Tibial nerve (tissue), 4 donors: ENCODE data around the gene ZMYM4. TPM values are rescaled to one million over a fixed set of nuclear protein-coding genes. Genes with fewer than 3 reads are reported as not detected.
A peak's percentile ranks its signal among the peaks of the same experiment; 100 is the strongest.

Experiments
- DNase-seq, 2 donors: peaks; one replicate each; pipeline ENCODE4 v3.0.0-alpha.2; 2019; ENCODE audit warnings: low spot score in 2 of 2
- H3K27ac ChIP-seq, 4 donors: fragments of 200-600 bp; sonication (generic) in 3 of 4; one replicate each; pipeline ENCODE4 v1.5.1; 2017 to 2019; ENCODE audit warnings: mild to moderate bottlenecking in 1 of 4
- H3K27me3 ChIP-seq, 2 donors: fragments of 200-600 bp; sonication (generic) in 1 of 2; one replicate each; pipeline versions ENCODE4 v1.5.1 to v1.6.0; 2017 to 2019
- H3K36me3 ChIP-seq, 3 donors: fragments of 200-600 bp; sonication (generic); one replicate each; pipeline ENCODE4 v1.5.1; 2018 to 2019
- H3K4me1 ChIP-seq, 4 donors: fragments of 200-600 bp; sonication (generic) in 3 of 4; one replicate each; pipeline ENCODE4 v1.5.1; 2017 to 2019
- H3K4me3 ChIP-seq, 4 donors: fragments of 200-600 bp; sonication (generic) in 3 of 4; one replicate each; pipeline ENCODE4 v1.5.1; 2017 to 2019; ENCODE audit warnings: mild to moderate bottlenecking in 1 of 4, moderate library complexity in 1 of 4
- H3K9me3 ChIP-seq, 4 donors: fragments of 200-600 bp; sonication (generic) in 3 of 4; one replicate each; pipeline ENCODE4 v1.5.1; 2017 to 2019
- EP300 ChIP-seq, 2 donors: sonication (generic); formaldehyde crosslinking; IDR thresholded peaks; one replicate each; pipeline ENCODE4 v1.6.1; 2017; ENCODE audit warnings: antibody characterized with exemption in 2 of 2, mild to moderate bottlenecking in 1 of 2
- POLR2A ChIP-seq, 2 donors: fragments of 450-650 bp; IDR thresholded peaks; one replicate each; pipeline ENCODE4 v1.6.1; 2017; ENCODE audit warnings: antibody characterized with exemption in 2 of 2, mild to moderate bottlenecking in 2 of 2, moderate library complexity in 2 of 2
- WGBS, 2 donors: methylation state at CpG; one replicate each; pipeline ENCODE4 v1.1.5; 2018; 5-methylcytosine and 5-hydroxymethylcytosine counted together
- total RNA-seq, 4 donors: library from RNA; depleted of rRNA; stranded (reverse); fragments of >200 nt; gene quantifications; one replicate each; pipeline ENCODE4 v1.1.0, GENCODE V29; 2016
- TF ChIP-seq, protein P1 (sequence below), 5 experiments: fragments of 200-600 bp in 3 of 5; fragments of 450-650 bp in 2 of 5; sonication (generic) in 3 of 5; IDR thresholded peaks; one replicate each; pipeline ENCODE4 v1.5.1; 2016 to 2019; ENCODE audit warnings: antibody characterized with exemption in 5 of 5, mild to moderate bottlenecking in 3 of 5, moderate library complexity in 2 of 5

ZMYM4 gene
- total RNA-seq, 4 donors from 2014 or later: 22.2 to 38.7 (median 26.5) TPM

DNA sequence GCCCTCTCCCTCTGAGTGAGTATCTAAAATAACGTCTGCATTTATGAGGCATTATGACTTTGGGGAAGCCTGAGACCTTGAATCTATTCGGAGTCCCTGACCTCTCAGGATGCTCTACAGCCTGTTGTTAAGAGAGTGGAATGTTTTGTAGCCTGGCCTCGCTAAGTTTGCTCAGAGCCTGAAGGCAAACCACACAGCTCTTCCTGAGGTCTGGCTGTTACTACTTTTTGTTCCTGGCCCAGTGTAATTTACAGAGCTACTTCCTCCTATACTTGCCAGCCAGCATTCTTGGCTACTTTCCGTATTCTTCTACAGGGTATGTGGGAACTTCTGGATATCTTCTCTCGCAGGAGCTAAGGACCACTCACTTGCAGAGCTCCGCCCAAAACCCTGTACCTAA, 3.6 kb upstream of the ZMYM4 start:
- no peak for DNase-seq
- Histone ChIP-seq H3K27ac (peak overlapping the region in 2 of 4 donors; percentile 18 to 37), H3K4me1 (peaks cover 0 to 14% (median 2%) of the 10 kb centered on the region in 4 donors), H3K4me3 (no peak overlapping the region), H3K36me3 (no peaks in the 10 kb centered on the region), H3K27me3 (no peaks in the 10 kb centered on the region), H3K9me3 (no peaks in the 10 kb centered on the region)
- TF ChIP-seq, protein P1, sequence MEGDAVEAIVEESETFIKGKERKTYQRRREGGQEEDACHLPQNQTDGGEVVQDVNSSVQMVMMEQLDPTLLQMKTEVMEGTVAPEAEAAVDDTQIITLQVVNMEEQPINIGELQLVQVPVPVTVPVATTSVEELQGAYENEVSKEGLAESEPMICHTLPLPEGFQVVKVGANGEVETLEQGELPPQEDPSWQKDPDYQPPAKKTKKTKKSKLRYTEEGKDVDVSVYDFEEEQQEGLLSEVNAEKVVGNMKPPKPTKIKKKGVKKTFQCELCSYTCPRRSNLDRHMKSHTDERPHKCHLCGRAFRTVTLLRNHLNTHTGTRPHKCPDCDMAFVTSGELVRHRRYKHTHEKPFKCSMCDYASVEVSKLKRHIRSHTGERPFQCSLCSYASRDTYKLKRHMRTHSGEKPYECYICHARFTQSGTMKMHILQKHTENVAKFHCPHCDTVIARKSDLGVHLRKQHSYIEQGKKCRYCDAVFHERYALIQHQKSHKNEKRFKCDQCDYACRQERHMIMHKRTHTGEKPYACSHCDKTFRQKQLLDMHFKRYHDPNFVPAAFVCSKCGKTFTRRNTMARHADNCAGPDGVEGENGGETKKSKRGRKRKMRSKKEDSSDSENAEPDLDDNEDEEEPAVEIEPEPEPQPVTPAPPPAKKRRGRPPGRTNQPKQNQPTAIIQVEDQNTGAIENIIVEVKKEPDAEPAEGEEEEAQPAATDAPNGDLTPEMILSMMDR (IDR thresholded peaks at IDR 0.05): no peak
- no peak for TF ChIP-seq POLR2A (IDR thresholded peaks at IDR 0.05)
- TF ChIP-seq EP300 (IDR thresholded peaks at IDR 0.05): no peak
- WGBS, 2 donors: 21 to 22% methylated on average over 6 of the region's 6 CpGs

DNA sequence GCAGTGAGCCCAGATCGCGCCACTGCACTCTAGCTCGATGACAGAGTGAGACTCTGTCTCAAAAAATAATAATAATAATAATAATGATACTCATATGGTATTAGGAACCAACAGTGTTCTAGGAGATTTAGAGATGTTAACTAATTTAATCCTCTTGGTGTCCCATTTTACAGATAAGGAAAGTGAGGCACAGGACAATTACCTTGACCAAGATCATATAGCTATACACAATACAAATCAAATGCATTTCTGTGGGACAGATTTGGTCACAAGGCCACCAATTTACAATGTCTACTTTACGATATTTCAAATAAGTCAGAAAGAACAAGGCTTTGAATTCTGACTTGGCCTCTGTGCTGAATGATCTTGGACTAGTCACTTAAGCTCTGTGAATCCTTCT, 2.2 kb upstream of the ZMYM4 start:
- Histone ChIP-seq H3K36me3 (no peaks in the 10 kb centered on the region), H3K27ac (no peak overlapping the region), H3K4me1 (peaks cover 0 to 28% (median 6%) of the 10 kb centered on the region in 4 donors), H3K27me3 (no peaks in the 10 kb centered on the region), H3K9me3 (no peaks in the 10 kb centered on the region), H3K4me3 (no peak overlapping the region)
- 92 to 97% methylated on average over 4 of the region's 4 CpGs for WGBS, 2 donors
- no peak for DNase-seq
- TF ChIP-seq, protein P1 (IDR thresholded peaks at IDR 0.05): no peak
- no peak for TF ChIP-seq EP300 (IDR thresholded peaks at IDR 0.05)
- no peak for TF ChIP-seq POLR2A (IDR thresholded peaks at IDR 0.05)

DNA sequence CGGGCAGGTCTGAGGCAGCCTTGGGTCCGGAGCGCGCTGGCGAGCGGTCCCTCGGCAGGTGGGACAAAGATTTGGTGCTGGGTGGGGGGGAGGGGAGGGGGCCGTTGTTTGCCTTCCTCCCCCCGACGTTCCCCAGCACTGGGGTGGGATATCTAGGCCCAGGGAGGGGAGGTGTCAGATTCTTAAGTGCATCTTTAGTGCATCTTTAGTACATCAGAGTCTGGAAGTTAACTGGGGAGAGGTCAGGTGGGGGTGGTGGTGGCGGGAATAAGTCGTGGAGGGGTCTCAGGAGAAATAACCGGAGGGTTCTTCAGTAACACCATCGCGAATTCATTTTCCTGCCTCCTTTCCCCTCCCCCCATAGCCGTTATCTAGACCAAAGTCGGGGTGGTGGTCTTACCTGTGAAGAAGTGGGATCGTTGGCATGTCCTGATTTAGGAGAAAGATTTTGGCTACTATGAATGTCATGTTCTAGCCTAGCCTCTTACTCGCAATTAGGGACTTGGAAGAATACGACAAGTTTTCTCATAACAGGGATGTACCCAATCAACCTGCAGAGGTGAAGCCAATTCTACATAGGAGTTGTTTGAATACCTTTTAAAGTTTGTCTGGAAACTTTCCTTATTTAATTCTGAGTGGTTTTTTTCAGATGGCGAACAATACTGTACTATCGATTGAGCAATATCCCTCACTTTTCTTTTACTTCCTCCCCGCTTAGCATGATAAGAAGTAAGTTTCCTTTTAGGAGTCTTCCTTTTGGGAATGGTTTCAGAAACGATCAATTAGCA, 886 bp downstream of the ZMYM4 start:
- H3K4me1 ChIP-seq: peaks cover 0 to 32% (median 6%) of the 10 kb centered on the region in 4 donors
- TF ChIP-seq EP300 (IDR thresholded peaks at IDR 0.05) (no peak), POLR2A (IDR thresholded peaks at IDR 0.05) (no peak)
- TF ChIP-seq, protein P1 (IDR thresholded peaks at IDR 0.05): no peak
- peaks cover 0 to 6% (median 0%) of the 10 kb centered on the region in 3 donors for H3K36me3 ChIP-seq
- no peaks in the 10 kb centered on the region for H3K9me3 ChIP-seq
- peak overlapping the region; percentile 85 to 95 (median 92) for H3K4me3 ChIP-seq
- no peak for DNase-seq
- peak overlapping the region; percentile 26 to 92 (median 88) for H3K27ac ChIP-seq
- 5% methylated on average over 21 to 24 of the region's 24 CpGs for WGBS, 2 donors
- H3K27me3 ChIP-seq: no peaks in the 10 kb centered on the region

DNA sequence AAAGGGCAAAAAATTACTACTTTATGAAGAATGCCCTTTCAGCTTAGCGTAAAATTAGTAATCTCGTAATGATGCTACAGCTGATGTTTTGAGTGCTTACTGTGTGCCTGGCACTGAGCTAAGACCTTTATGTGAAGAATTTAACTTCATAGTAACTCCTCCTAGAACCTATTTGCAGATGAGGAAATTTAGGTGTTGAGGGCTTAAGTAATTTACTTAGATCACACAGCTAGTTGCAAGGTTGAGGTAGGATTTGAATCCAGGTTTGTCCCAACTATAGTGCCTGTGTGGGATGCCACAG, 1.4 kb downstream of the ZMYM4 start:
- peak overlapping the region in 1 of 4 donors; percentile 92 for H3K27ac ChIP-seq
- H3K4me3 ChIP-seq: peak overlapping the region in 3 of 4 donors; percentile 85 to 94 (median 89)
- H3K9me3 ChIP-seq: no peaks in the 10 kb centered on the region
- no peak for DNase-seq
- H3K27me3 ChIP-seq: no peaks in the 10 kb centered on the region
- H3K36me3 ChIP-seq: peaks cover 0 to 6% (median 0%) of the 10 kb centered on the region in 3 donors
- TF ChIP-seq, protein P1 (IDR thresholded peaks at IDR 0.05): no peak
- TF ChIP-seq EP300 (IDR thresholded peaks at IDR 0.05) (no peak), POLR2A (IDR thresholded peaks at IDR 0.05) (no peak)
- peaks cover 0 to 28% (median 6%) of the 10 kb centered on the region in 4 donors for H3K4me1 ChIP-seq
- WGBS, 2 donors: 73 to 75% methylated on average over 2 of the region's 2 CpGs

DNA sequence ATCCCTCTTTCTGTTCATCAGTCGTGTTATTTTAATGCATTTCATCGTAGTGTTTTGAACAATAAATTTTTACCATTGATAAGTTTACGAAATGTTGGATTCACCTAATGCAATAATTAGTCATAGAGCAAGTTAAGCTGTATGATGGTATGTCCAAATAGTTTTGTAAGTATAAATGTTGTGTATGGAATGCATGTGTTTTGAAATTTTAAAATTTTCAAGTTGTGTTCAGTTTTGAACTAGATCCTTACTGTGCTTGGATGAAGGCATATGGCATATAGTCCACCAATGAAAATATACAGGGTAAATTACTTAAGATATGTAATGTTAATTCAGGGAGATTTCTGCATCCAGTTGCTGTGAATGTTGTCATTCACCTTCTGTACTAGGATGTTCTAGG, 2.3 kb downstream of the ZMYM4 start:
- no peak overlapping the region for H3K4me3 ChIP-seq
- no peak for TF ChIP-seq POLR2A (IDR thresholded peaks at IDR 0.05)
- TF ChIP-seq, protein P1 (IDR thresholded peaks at IDR 0.05): no peak
- TF ChIP-seq EP300 (IDR thresholded peaks at IDR 0.05): no peak
- no peaks in the 10 kb centered on the region for H3K9me3 ChIP-seq
- peaks cover 0 to 29% (median 6%) of the 10 kb centered on the region in 4 donors for H3K4me1 ChIP-seq
- H3K27me3 ChIP-seq: no peaks in the 10 kb centered on the region
- no peak overlapping the region for H3K27ac ChIP-seq
- WGBS, 2 donors: 98 to 99% methylated on average over 3 of the region's 3 CpGs
- peaks cover 0 to 6% (median 0%) of the 10 kb centered on the region in 3 donors for H3K36me3 ChIP-seq
- DNase-seq: no peak
